HEK293T (cell line): ENCODE measurements around the gene PHEX.

Experiments
- BHLHE40 ChIP-seq: fragments of 450-650 bp; IDR thresholded peaks from 2 replicates; pipeline ENCODE4 v1.6.1; 2016; ENCODE audit warnings: mild to moderate bottlenecking, moderate library complexity, borderline replicate concordance
- ELF4 ChIP-seq: fragments of 450-650 bp; IDR thresholded peaks from 2 replicates; pipeline ENCODE4 v1.6.1; 2017; ENCODE audit warnings: antibody characterized with exemption
- FOXM1 ChIP-seq: fragments of 450-650 bp; IDR thresholded peaks from 2 replicates; pipeline ENCODE4 v1.6.1; 2017; ENCODE audit warnings: mild to moderate bottlenecking, borderline replicate concordance
- SUZ12 ChIP-seq: fragments of 450-650 bp; IDR thresholded peaks from 2 replicates; pipeline ENCODE4 v1.6.1; 2016; ENCODE audit warnings: mild to moderate bottlenecking

DNA sequence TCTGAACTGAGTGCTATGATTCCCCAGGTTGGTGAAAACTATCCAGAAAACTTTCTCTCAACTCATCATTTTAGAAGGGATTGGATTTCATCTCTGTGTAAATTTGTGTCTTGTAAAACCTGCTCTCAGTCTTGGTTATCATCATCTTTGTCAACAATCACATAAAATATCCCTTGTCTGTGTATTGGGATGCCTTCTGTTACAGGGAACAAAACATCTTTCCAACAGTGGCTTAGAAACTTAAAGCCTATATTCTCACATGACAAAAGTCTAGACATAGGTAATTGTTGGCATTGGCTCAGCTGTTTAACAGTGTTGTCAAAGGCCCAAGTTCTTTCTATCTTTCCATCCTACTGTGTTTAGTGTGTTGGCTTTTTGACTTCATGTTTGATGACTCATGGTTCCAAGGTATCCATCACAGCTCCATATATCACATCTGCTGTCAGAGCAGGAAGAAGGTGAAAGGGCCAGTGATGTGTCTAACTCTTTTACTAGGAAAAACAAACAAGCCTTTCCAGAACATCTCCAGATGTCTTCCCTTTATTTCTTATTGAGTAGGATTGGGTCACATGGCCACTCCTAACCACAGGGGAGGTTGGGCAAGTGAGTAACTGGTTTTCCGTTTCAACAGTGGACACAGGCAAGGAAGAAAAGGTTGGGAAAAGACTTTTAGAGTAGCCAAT is 65.0 kb downstream of the PHEX start:
- TF ChIP-seq FOXM1 = no peak
- no peak for TF ChIP-seq SUZ12
- TF ChIP-seq ELF4 = no peak
- no peak for TF ChIP-seq BHLHE40
